WTC11 (cell line): Measurements from ENCODE around the gene RARS2.

Source experiments
- ZNF138 ChIP-seq: sonication (generic); formaldehyde crosslinking; conservative IDR thresholded peaks from 2 replicates; pipeline ENCODE4 v1.8.1; 2022; ENCODE audit warnings: mild to moderate bottlenecking, moderate library complexity, missing genetic modification reagents
- TF ChIP-seq, protein P1 (sequence below): fragments of 200-600 bp; IDR thresholded peaks from 2 replicates; pipeline ENCODE4 v1.8.0; 2022; ENCODE audit warnings: antibody characterized with exemption

DNA sequence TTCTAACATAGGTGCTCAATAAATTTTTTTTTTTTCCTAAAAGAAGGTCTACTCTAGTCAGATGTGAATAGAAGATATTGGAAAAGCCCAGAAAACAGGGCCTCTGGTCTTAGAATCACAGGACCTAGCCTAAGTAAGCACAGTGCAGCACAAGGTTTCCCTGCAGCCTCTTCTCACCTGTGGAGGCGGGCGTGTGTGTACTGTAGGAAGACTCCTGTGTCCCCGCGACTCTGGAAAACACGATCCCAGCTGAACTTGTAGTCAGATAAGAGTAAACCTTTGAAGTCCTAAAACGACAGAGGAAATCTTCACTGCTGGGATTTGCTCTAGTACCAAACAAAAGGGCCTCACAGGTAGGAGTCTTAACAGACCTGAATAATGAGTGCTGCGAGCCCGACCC, 71.3 kb downstream of the RARS2 start:
- TF ChIP-seq, protein P1, sequence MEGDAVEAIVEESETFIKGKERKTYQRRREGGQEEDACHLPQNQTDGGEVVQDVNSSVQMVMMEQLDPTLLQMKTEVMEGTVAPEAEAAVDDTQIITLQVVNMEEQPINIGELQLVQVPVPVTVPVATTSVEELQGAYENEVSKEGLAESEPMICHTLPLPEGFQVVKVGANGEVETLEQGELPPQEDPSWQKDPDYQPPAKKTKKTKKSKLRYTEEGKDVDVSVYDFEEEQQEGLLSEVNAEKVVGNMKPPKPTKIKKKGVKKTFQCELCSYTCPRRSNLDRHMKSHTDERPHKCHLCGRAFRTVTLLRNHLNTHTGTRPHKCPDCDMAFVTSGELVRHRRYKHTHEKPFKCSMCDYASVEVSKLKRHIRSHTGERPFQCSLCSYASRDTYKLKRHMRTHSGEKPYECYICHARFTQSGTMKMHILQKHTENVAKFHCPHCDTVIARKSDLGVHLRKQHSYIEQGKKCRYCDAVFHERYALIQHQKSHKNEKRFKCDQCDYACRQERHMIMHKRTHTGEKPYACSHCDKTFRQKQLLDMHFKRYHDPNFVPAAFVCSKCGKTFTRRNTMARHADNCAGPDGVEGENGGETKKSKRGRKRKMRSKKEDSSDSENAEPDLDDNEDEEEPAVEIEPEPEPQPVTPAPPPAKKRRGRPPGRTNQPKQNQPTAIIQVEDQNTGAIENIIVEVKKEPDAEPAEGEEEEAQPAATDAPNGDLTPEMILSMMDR, result no peak
- TF ChIP-seq ZNF138, result no peak
